GM21423 (cell line): ENCODE data around the gene SLC7A11.
"Not testable (repeated sequence)": the region's sequence is repeated elsewhere in the genome, so short reads cannot be mapped to it uniquely, and the experiment has no call there.

ENCODE experiments used
- ATAC-seq: cut with Tn5 transposase; IDR thresholded peaks from one replicate; pipeline ENCODE4 v1.9.1; 2021; ENCODE audit warnings: mild to moderate bottlenecking, moderate library complexity; ENCODE audit not compliant: unreplicated experiment

The SLC7A11 gene

DNA sequence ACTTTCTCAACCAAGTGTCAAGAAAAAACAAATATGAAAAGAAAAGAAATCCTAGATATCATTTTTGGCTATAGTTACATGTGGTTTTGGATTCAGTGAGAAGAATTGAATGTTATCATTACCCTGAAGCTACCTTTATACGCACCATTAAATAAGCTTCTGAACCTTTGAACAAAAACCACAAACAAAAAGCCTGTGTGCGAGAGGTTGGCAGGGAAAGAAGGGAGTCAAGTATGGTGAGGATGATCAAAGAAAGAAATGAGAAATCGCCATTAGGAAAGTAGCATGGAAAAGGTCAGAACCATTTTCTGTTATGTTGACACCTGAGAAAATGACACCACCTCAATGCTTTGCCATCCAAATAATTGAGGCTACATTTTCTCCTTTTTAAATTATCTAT, 1.2 kb upstream of the SLC7A11 start:
- ATAC-seq = no peak

DNA sequence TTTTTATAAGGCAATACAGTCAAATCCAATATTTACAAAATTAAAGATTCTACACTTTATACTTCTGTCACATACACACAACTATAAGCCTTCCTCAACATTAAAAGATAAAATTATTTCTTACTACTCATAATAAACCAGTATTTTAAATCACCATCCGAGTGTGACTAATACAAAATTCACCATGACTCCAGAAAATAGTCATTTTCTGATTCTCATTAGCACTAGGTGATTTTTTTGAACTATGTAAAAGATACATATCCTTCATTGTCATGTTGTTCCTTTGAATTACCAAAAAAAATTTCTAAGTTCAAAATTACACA, 646 bp upstream of the SLC7A11 start:
- no peak for ATAC-seq

DNA sequence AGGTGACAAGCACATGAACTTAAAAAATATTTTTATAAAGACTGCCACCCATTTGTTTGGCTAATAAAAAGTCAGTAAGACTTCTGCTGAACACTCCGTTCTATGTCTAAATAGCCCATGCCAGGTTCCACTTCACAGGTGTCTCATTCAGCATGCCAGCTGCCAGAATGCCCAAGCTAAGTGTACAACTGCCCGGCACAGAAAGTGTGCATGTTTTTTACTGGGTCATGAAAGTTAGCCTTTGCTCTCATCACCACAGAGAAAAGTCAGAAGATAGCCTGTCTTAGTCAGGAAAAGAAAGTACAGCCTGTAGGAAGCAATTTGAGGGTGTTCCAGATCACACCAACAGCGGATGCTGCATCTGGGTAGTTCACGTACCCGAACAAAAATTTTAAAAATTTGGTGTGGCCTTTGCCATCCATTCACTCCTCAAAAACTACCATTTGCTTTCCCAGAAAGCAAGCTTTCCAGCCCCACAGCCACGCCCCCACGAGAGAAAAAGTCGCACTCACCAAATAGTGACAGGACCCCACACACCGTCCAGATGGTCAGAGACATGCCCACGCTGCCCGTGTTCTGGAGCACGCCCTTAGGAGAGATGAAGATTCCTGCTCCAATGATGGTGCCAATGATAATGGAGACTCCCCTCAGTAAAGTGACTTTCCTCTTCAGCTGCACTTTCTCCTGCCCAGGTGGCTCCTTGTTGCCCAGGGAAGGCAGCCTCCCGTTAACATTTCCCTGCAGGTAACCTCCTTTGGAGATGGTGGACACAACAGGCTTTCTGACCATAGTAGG, 671 bp downstream of the SLC7A11 start:
- peak; percentile 2 for ATAC-seq

DNA sequence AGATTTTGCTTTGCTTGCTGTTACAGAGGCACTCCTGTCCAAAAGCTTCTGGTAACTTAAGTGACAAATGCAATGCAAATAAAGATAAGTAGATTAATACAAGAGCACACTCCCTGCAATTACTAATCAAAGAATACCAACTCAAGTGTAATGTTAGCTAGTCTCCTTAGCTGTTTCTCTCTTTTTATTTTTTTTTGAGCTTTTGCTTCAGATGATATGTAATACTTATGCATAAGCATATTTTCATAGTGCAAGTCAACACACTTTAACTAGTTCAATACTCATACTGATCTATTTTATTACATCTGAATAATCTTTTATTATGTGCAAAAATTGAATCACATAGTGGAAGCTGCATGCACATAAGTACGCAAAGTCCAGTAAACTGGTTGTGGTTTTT, 2.7 kb downstream of the SLC7A11 start:
- ATAC-seq = no peak

DNA sequence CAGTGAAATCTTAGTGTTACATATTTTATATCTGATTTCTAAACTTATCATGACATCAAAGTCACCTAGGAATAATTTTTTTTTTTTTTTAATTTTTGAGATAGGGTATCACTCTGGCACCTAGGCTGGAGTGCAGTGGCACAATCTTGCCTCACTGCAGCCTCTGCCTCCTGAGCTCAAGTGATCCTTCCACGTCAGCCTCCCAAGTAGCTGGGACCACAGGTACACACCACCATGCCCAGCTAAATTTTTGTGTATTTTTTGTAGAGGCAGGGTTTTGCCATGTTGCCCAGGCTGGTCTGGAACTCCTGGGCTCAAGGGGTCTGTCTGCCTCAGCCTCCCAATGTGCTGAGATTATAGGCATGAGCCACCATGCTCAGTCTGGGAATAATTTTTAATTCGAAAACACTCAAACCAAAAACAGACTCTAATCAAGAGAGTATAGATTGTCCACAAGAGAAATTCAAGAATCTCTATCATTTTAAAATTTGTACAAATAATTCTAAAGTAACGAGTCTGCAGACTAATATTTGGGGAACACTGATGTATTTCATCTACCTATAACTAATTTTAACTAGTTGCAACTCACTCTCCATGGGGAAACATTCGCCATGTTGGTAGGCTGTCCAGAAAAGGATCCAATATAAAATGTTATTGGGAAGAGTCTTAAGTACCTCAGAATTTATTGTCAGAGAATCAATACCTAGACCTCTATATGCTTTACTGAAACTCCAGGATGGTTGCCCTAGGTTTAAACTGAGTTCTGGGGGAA, 3.4 kb downstream of the SLC7A11 start:
- ATAC-seq = no peak

DNA sequence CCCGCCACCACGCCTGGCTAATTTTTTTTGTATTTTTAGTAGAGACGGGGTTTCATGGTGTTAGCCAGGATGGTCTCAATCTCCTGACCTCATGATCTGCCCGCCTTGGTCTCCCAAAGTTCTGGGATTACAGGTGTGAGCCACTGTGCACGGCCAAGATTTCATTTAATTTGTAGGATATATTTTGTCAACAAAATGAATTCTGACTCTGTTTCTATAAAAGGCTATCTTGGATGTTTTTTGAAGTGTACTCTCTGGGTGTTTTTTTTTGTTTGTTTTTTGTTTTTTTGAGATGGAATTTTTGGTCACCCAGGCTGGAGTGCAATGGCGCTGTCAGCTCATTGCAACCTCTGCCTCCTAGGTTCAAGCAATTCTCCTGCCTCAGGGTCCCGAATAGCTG, 5.0 kb downstream of the SLC7A11 start:
- ATAC-seq = not testable (repeated sequence)

DNA sequence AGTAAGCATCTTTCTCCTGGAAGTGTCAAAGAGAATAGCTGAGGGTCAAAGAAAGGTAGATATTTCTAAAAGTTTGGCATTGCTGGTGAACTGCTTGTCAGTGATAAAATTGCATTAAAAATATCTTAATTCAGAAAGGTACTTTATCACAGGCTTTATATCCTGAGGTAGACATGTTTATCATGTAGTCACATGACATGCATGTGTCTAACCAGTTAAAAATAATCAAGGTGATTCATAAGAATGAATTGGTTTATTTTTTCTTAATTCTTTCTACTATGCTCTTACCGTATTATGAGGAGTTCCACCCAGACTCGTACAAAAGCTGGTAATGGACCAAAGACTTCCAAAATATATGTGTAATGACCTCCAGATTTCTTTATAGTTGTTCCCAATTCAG, 6.1 kb downstream of the SLC7A11 start:
- no peak for ATAC-seq

DNA sequence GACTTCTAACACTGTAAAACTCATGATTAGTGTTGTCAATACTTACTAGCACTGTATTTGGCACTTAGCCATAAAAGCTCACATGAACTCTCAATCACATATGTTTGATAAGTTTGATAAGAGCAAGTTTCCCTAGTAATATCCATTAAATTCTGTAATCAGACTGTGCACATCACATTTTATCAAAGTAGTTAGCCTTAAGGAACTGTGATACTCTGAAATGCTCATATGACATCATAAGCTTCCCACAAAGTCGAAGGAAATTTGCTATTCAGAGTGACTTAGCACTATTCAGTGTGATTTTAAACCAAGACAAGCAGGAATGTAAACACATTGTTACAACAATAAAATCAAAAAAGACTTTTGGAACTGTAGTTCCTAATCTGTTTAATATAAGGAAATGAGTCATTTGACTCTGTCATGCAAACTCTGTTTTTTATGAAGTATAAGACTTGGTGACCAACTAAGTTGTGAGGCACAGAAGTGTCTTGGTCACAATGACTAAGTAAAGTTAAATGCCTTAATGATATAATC, 6.7 kb downstream of the SLC7A11 start:
- ATAC-seq = no peak

DNA sequence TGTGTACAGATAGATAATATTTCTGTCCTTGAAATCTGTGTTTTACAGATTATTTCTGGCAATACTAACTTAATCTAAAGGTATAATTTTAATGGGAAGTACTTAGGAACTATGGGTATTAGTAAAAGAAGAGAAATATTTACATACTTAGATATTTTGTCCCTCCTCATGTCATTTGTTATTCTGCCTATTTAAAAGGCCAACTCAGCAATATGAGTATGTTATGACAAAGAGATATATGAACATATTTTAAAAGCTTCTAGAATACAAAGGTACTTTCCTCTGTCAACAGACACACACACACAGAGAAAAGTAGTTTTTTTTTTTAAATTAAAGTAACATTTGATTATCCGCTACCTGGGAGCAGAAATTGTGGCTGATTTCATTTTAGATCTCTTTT, 7.9 kb downstream of the SLC7A11 start:
- no peak for ATAC-seq

DNA sequence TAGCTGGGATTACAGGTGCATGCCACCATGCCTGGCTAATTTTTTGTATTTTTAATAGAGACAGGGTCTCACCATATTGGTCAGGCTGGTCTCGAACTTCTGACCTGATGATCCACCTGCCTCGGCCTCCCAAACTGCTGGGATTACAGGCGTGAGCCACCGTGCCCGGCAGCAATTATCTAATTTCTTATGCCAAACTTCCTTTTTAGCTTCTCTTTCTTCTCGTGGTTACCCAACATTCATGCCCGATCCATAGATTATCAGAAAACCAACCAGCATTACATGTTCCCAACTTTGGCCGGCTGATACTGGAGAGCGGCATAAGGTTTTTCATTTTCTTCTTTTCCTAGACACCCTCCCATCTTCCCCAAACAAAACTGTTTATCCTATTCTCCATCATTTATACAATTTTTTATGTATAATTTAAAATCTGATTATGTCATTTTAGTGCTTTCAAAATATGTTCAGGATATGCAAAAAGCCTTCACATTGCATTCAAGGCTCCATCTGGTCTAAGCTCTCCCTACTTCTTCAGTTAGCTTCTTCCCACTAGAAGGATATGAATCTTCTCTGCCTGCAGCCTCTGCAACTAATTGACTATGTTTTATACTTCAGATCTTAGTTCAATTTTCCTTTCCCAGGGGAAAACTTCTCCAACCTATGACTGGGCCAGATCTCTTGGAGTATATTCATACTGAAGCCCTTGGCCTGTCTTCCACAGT, 8.7 kb downstream of the SLC7A11 start:
- ATAC-seq = no peak

DNA sequence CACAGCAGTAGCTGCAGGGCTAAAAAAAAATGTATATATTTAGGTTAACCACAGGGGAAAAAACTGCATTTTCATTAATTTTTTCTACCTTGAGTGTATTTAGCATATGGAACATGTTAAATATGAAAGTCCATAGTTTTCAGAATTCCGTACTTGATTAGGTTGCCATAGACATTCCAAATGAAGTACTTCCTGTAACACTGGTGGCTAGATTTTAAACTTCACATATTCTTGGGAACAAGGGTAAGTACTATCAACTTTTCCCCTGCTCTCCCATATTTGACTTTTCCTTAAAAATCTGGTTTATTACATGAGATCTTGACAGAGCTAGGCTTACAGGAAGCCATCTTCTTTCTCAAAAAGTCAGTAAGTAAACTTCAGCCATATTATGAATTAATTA, 9.8 kb downstream of the SLC7A11 start:
- ATAC-seq = no peak

DNA sequence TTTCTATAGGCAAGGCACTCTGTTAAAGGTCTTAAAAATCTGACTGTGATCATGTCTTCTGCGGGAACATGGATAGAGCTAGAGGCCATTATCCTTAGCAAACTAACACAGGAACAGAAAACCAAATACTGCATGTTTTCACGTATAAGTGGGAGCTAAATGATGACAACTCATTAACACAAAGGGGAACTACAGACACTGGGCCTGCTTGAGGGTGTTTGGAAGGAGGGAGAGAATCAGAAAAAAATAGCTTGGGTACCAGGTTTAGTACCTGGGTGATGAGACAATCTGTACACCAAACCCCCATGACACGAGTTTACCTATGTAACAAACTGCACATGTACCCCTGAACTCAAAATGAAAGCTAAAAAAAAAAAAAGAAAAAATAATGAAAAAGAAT, 12.1 kb downstream of the SLC7A11 start:
- ATAC-seq = no peak

DNA sequence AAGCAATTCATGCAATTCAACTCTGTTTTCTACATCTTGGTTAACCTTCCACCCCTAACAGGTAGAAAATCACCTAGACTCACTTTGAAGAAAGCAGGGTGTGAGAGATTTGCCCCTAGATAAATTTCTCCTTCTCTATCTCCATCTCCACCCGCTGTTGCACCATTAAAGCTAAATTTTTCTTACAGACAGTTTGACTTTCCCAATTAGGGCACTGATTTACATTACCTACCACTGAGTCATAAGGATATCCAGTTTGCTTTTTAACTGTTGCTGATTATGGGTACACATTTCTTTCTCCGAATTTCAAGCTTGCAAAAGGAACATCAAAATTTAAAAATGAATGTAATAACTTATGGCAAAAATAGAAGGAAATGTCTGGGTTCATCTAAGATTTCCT, 13.0 kb downstream of the SLC7A11 start:
- no peak for ATAC-seq

DNA sequence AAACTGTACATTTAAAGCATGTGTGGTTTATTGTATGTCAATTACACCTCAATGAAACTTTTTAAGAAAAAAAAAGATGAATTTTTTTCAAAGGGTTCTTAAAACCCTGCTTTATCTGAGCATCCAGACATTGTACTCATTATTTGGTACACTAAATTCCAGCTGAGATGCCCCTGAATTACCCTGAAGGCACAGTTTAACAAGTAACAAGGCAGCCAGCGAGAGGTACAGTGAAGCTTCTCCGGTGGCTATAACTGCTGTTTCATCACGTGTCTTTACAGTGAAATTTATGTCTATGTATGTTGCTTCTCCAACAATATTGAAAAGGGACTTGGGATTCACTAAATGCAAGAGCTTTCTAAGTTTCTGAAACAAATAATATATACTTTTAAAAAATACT, 15.8 kb downstream of the SLC7A11 start:
- no peak for ATAC-seq

DNA sequence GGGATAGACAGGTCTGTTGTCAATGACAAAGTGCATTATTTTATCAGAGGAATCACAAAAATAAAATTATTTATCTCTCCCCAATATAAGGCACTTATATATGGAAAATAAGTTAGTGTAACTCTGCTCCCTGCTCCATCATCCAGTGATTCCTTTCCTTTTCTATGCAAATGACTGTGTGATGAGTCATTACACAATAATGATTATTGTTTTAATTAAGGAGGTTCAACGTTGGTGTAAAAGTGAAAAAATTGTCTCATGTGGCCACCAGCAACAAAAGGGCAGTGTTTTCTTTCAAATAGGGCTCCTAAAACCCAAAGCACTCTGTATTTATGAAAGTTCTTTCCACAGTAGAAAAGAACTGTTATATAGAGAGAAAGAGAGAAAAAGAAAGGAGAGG, 16.7 kb downstream of the SLC7A11 start:
- ATAC-seq = no peak

DNA sequence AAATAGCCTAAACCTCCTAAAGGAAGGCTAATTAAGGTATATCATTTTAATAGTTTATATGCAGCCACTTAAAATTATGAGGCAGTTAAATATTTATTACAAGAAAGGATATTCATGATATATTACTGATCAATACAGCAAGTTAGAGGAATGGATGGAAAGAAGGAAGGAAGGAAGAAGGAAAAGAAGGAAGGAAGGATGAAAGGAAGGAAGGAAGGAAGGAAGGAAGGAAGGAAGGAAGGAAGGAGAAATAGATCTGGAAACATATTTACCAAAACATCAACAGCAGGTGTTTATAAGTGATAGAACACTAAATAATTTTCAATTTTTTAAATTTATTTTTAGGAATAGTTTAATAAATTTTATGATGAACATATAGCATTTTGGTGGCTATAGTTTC, 17.5 kb downstream of the SLC7A11 start:
- no peak for ATAC-seq

DNA sequence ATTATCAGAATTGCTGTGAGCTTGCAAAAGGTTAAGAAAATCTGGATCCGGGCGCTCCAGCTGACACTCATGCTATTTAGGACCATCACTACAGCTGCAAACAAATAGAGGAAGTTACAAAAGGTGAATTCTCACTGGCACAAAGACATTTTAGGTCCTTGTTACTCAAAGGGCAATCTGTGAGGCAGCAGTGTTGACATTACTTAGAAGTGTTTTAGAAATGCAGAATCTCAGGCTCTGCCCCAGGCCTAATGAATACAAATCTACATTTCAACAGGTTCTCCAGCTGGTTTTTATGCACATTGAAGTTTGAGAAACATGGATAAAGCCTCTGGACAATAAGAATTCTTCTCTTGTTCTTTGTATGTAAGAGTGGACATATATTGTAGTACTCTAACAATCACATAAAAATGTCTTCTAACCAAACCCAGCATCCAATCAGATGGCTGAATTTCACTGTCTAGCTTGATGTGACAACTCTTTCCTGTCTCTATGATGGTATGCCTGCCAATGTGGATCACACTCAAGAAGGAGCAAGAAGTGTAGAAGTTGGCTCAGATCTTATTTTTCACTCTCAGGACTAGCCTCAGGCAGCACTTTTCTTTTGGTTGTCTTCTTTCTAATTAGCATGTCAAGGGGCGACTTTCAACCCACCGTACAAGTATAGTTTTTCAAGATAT, 18.8 kb downstream of the SLC7A11 start:
- ATAC-seq = peak; percentile 56

DNA sequence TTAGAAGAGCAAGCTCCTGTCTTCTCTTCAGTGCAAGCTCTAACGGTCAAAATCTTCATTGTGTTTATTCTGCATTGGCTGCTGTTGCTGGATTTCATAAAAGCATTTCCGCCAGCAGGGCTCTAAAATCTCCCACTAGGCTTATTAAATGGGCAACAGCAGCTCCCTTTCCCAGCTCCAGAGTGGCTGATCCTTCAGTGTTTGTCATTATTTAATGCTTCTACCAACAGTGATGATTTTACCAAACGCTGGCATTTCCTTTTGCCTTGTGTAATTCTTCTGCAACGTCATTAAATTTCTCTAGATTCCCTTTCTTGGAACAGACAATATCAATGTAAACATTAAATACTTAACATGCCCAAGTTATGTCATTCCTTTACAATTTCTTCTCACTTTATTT, 20.1 kb downstream of the SLC7A11 start:
- no peak for ATAC-seq

DNA sequence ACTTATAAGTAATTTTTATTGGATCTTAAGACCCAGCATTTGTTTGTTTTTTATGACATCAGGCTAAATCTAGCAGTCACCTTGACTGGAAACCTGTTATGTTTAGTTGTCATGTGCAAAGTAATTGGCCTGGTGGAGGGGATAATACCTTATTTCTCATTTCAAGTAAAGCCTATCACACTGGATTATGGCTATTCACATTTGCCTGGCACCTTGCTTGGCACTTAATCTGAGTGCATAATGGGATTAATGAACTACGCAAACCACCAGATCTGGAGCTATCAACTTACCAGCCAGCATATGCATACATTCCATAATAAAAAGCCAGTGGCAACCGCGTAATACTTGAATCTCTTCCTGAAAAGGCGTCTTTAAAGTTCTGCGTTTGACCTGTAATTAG, 23.2 kb downstream of the SLC7A11 start:
- ATAC-seq = no peak

DNA sequence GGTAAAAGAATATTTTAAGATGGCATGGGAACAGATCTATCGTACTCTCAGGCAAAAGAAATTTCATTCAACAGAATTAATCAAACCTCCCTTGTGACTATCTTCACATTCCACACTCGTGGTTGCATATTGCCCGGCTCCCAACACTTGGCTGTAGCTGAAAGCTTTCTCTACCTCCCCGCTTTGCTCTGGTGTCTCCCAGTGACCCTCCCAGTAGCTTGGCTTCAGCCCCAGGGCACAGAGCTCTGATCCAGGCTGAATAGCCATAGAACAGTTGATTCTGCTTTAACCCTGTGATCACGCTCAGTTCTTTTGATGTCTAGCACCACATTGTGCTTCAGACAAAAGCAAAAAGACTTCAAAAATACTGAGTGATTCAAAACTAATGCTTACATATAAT, 24.6 kb downstream of the SLC7A11 start:
- ATAC-seq = no peak

DNA sequence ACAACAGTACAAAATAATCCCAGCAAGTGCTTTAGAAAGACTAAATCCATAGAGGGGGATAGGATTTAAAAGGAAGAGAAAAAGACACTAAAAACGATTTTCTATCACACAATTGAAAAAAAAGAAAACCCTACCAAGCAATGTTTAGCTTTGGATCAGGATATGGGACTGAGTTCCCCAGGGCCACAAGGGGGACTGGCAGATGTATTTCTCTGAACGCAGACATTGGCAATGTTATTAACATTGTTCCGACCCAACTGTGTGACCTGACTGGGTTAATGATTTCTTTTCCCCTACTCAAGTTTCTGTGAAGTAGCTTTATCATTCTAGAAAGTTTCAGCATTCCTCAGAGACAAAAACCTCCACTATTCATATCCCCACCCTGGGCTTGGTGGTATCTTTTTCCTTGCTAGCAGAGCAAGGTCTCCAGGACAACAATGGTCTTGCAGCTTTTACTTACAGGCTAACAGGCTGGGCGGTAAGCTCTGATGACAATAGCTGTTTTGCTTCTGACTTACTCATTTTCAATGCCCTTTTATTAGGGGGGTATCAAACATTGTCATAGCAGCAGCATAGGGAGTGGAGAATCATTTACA, 25.8 kb downstream of the SLC7A11 start:
- no peak for ATAC-seq
